ENCODE measurements around the gene CFAP68.

CFAP68 gene, protein sequence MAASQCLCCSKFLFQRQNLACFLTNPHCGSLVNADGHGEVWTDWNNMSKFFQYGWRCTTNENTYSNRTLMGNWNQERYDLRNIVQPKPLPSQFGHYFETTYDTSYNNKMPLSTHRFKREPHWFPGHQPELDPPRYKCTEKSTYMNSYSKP

DNA sequence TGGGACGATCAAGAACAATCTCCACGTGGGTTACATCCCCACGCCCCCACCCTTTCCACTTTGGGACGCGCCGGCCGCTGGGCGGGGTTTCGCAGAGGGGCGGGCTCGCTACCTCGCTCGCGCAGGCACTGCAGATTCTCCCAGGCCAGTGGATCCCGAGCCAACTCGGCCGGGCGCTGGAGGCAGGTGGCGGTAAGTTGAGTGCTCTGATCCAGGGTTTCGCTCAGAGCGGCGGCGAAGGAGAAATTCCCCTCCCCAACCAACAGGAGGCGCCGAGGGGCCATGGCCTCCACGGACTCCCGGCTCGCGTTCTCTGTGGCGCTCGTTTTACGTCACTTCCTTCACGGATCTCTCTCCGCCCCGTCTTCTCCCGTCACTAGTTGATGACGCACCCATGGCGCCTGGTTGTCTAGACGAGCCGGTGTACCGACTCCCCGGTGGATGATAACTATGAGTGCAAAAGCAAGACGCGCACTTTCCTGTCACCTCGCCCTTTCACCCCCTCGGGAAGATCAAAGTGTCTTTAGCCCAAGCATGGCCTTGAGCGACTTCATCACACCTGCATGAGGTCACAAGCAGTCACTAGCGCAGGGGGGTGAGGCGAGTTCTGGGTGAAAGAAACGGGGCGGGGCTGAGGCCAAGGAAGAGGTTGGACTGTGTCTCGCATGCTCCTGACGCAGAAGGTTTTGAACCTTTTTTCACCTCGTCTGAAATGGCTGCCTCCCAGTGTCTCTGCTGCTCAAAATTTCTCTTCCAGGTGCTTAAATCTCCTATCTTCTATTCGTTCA, at the start of gene CFAP68, which contains the start of gene FDXACB1:
Gene CFAP68 (plus strand): TSS at position 693 of the 788 bp plus-strand sequence. CDS start 20 bp downstream, at position 713.
Gene FDXACB1 (minus strand): TSS at position 317 of the 788 bp plus-strand sequence. CDS start 33 bp downstream, at position 284.
- DNase-seq (ENCODE audit: low spot score), result peak; percentile 94

GRCh38 chr11:111833524-111833923, 45.8 kb upstream of the CFAP68 start:
- no peak for DNase-seq (ENCODE audit: low spot score)

- no peak for DNase-seq (ENCODE audit: low spot score)
These were observed 44.7 kb upstream of the CFAP68 start for GRCh38 chr11:111834432-111835163.

DNA sequence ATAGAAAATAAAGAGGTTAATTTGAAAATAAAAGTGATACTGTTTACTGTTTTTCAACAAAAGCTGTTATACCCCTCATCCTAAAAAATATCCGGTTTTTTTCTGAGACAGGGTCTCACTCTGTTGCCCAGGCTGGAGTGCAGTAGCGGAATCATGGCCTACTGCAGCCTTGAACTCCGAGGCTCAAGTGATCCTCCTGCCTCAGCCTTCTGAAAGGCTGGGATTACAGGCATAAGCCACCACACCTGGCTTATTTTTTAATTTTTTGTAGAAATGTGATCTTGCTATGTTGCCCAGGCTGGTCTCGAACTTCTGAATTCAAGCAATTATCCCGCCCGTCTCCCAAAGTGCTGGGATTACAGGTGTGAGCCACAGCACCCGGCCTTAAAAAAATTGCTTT, 43.7 kb upstream of the CFAP68 start:
- DNase-seq (ENCODE audit: low spot score), result no peak

- no peak for DNase-seq (ENCODE audit: low spot score)
These were observed 43.2 kb upstream of the CFAP68 start for GRCh38 chr11:111836162-111836561.

DNA sequence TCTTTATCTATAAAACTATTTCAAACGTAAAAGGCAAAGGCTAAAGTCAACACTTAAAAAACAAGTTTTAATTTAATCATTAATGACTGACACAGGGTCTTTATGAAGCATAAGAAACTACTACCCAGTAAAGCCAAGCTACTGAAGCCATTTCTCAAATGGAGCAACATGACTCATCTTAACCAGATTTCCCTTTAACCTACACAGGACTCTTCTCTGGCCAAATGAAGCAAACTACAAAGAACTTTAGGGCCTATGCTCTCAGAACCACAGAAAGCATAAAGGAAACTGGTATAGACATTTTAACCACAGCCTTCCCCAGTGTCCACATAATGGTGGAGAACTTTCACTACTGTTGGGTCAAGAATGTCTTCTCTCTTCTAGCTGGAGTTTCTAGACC, 42.6 kb upstream of the CFAP68 start:
- no peak for DNase-seq (ENCODE audit: low spot score)

- DNase-seq (ENCODE audit: low spot score), result no peak
These were observed 41.9 kb upstream of the CFAP68 start for GRCh38 chr11:111837366-111837891.

DNA sequence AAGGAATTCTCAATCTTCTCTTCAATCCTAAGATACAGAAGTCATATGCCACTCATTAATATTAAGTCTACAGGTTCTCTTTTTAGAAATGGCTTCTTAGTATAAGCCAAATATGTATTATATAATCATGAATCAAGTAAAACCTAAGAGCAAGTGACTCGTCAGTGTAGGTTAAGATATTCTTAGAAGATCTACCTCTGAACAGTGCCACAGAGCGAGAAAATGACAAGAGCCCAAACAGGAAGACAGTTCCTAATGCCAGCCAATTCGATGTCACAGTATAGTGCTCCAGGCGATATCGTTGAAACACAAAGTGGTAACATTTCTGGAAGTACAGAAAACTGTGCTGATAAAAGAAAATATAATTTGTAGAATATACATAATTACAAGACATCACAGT, 41.3 kb upstream of the CFAP68 start:
- no peak for DNase-seq (ENCODE audit: low spot score)

GRCh38 chr11:111840143-111840542, 39.2 kb upstream of the CFAP68 start:
- no peak for DNase-seq (ENCODE audit: low spot score)

DNA sequence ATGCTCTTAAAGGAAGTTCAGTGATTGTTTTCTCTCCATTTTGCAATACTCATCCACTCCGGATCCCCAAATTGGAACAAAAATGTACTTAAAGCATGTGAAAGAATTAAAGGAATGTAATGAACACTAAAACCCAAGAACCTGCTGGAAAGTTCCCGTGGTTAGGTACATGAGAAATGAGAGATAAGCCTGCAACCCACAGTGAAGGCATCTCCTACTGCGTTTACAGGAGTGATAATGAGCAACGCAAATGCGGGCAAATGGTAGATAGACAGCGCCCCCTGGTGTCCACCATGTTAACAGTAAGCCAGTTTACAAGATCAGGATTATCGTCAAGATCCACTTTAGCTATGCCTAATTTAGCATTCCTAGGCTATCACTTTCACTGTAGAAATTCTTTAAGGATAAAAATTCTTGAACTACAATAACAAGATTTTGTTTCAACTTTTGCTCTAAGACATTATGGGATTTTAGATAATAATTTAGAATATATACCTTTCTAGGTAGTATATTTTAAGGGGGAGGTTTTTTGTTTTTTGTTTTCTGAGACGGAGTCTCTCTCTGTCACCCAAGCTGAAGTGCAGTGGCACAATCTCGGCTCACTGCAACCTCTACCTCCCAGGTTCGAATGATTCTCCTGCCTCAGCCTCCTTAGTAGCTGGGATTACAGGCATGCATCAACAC, 37.8 kb upstream of the CFAP68 start:
- peak; percentile 75 for DNase-seq (ENCODE audit: low spot score)

DNA sequence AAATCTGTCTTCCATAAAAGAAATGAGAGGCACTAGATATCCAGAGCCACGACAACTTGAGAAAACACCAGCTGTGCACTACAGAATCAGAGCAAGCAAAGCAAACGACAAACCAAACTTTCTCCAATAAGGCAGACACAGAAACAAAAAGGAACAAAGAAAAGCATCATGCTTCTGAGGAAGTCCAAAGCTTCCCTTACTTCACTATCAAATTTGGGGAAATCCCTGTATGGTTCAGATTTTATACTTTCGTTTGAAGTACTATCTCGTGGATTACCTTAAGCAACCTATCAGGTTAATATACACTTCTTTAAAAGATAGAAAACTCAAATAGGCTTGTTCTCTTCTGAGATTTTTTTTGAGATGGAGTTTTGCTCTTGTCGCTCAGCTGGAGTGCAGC, 35.7 kb upstream of the CFAP68 start:
- no peak for DNase-seq (ENCODE audit: low spot score)

GRCh38 chr11:111845276-111846028, 33.9 kb upstream of the CFAP68 start:
- no peak for DNase-seq (ENCODE audit: low spot score)

- no peak for DNase-seq (ENCODE audit: low spot score)
These were observed 33.3 kb upstream of the CFAP68 start for GRCh38 chr11:111846063-111846462.

GRCh38 chr11:111846636-111847035, 32.7 kb upstream of the CFAP68 start:
- no peak for DNase-seq (ENCODE audit: low spot score)

DNA sequence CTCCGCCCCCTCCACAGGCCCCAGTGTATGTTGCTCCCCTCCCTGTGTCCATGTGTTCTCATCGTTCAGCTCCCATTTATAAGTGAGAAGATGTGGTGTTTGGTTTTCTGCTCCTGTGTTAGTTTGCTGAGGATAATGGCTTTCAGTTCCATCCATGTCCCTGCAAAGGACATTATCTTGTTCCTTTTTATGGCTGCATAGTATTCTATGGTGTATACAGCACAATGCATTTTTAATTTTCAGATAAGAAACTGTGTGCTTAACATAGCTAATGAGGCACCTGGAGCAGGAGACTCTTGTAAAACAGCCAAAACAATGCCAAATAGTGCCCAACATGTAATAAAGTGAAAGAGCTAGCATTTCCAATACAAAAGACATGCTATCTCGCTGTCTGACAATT, 29.7 kb upstream of the CFAP68 start:
- no peak for DNase-seq (ENCODE audit: low spot score)

- DNase-seq (ENCODE audit: low spot score), result no peak
These were observed 28.3 kb upstream of the CFAP68 start for GRCh38 chr11:111851067-111851466.

GRCh38 chr11:111851636-111852035, 27.7 kb upstream of the CFAP68 start:
- no peak for DNase-seq (ENCODE audit: low spot score)

GRCh38 chr11:111852103-111852502, 27.2 kb upstream of the CFAP68 start:
- DNase-seq (ENCODE audit: low spot score), result no peak

GRCh38 chr11:111855506-111855905, 23.8 kb upstream of the CFAP68 start:
- no peak for DNase-seq (ENCODE audit: low spot score)

- DNase-seq (ENCODE audit: low spot score), result no peak
These were observed 19.1 kb upstream of the CFAP68 start for GRCh38 chr11:111860257-111860656.

DNA sequence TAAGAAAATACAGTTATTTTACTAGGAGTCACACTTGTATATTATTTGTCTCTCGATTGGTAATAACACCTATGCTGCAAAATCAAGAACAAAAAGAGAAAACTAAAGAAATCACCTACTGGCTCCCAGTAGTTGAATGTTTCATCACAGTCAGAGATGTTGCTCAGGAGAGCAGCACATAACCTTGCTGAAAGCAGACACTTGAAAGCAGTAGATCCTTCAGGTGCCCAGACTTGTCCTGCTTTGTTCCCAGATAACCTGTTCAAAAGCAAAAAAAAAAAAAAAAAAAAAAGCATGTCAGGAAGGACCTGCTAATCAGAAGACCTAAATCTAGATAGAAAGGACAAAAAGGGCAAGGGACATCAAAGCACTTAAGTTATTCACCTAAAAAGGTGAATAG, 9.2 kb upstream of the CFAP68 start:
- no peak for DNase-seq (ENCODE audit: low spot score)

All from D341Med (cell line).